Liver (tissue), 9 donors: ENCODE data around the gene WASF2. TPM values are rescaled to one million over a fixed set of nuclear protein-coding genes. Genes with fewer than 3 reads are reported as not detected.

Source experiments
- DNase-seq: peaks from one replicate; pipeline ENCODE4 v3.0.0-alpha.2; 2017; ENCODE audit warnings: low spot score
- H3K27ac ChIP-seq, 2 donors: one replicate each; pipeline ENCODE4 v1.7.0; 2013; ENCODE audit warnings: inconsistent platforms in 2 of 2, low read length in 2 of 2, control low read depth in 1 of 2, low read depth in 1 of 2, mild to moderate bottlenecking in 1 of 2
- H3K27me3 ChIP-seq, 4 donors: one replicate each; pipeline versions ENCODE4 v1.6.1 to v1.7.0; 2013; ENCODE audit warnings: low read length in 3 of 4, inconsistent platforms in 1 of 4, mild to moderate bottlenecking in 1 of 4, moderate library complexity in 1 of 4; ENCODE audit not compliant: control insufficient read depth in 4 of 4, insufficient read depth in 4 of 4
- H3K36me3 ChIP-seq, 4 donors: one replicate each; pipeline versions ENCODE4 v1.6.1 to v1.7.0; 2013; ENCODE audit warnings: low read length in 3 of 4, mild to moderate bottlenecking in 3 of 4, low read depth in 1 of 4, moderate library complexity in 1 of 4; ENCODE audit not compliant: control insufficient read depth in 4 of 4, insufficient read depth in 3 of 4
- H3K4me1 ChIP-seq, 4 donors: one replicate each; pipeline versions ENCODE4 v1.6.1 to v1.7.0; 2013; ENCODE audit warnings: low read length in 3 of 4, mild to moderate bottlenecking in 3 of 4, moderate library complexity in 1 of 4; ENCODE audit not compliant: control insufficient read depth in 4 of 4, insufficient read depth in 4 of 4
- H3K4me3 ChIP-seq, 3 donors: one replicate each; pipeline versions ENCODE4 v1.6.1 to v1.7.0; 2013; ENCODE audit warnings: low read length in 3 of 3, control low read depth in 1 of 3, low read depth in 1 of 3, mild to moderate bottlenecking in 1 of 3
- H3K9ac ChIP-seq, 2 donors: one replicate each; pipeline ENCODE4 v1.7.0; 2013; ENCODE audit warnings: low read length in 2 of 2, mild to moderate bottlenecking in 2 of 2, moderate library complexity in 2 of 2, control low read depth in 1 of 2, low read depth in 1 of 2
- H3K9me3 ChIP-seq, 4 donors: one replicate each; pipeline versions ENCODE4 v1.6.1 to v1.7.0; 2013; ENCODE audit warnings: low read length in 3 of 4; ENCODE audit not compliant: control insufficient read depth in 4 of 4
- EGR1 ChIP-seq, 2 donors: IDR thresholded peaks; 2 replicates each; pipeline ENCODE4 v1.6.1; 2016 to 2018; ENCODE audit warnings: antibody characterized with exemption in 2 of 2, low read depth in 2 of 2
- FOXA1 ChIP-seq: IDR thresholded peaks from 2 replicates; pipeline ENCODE4 v1.6.1; 2016; ENCODE audit warnings: antibody characterized with exemption
- FOXA2 ChIP-seq: IDR thresholded peaks from 2 replicates; pipeline ENCODE4 v1.6.1; 2016; ENCODE audit warnings: antibody characterized with exemption
- GABPA ChIP-seq, 2 donors: IDR thresholded peaks in 1 of 2; conservative IDR thresholded peaks in 1 of 2; 2 replicates each; pipeline ENCODE4 v1.6.1; 2016; ENCODE audit warnings: antibody characterized with exemption in 2 of 2, mild to moderate bottlenecking in 1 of 2, moderate library complexity in 1 of 2
- HNF4A ChIP-seq, 2 donors: conservative IDR thresholded peaks; 2 replicates each; pipeline ENCODE4 v1.6.1; 2016; ENCODE audit warnings: antibody characterized with exemption in 2 of 2, mild to moderate bottlenecking in 2 of 2
- HNF4G ChIP-seq: IDR thresholded peaks from 2 replicates; pipeline ENCODE4 v1.6.1; 2016; ENCODE audit warnings: antibody characterized with exemption
- JUND ChIP-seq, 2 donors: IDR thresholded peaks; 2 replicates each; pipeline ENCODE4 v1.6.1; 2016; ENCODE audit warnings: antibody characterized with exemption in 2 of 2
- NR2F2 ChIP-seq: IDR thresholded peaks from 2 replicates; pipeline ENCODE4 v1.6.1; 2016; ENCODE audit warnings: antibody characterized with exemption
- RAD21 ChIP-seq, 2 donors: IDR thresholded peaks; 2 replicates each; pipeline ENCODE4 v1.6.1; 2016; ENCODE audit warnings: antibody characterized with exemption in 2 of 2, mild to moderate bottlenecking in 2 of 2
- REST ChIP-seq: IDR thresholded peaks from 2 replicates; pipeline ENCODE4 v1.6.1; 2016; ENCODE audit warnings: antibody characterized with exemption, mild to moderate bottlenecking
- RXRA ChIP-seq, 2 donors: IDR thresholded peaks; 2 replicates each; pipeline ENCODE4 v1.6.1; 2017 to 2018; ENCODE audit warnings: antibody characterized with exemption in 2 of 2, mild to moderate bottlenecking in 1 of 2
- SP1 ChIP-seq: IDR thresholded peaks from 2 replicates; pipeline ENCODE4 v1.6.1; 2018; ENCODE audit warnings: antibody characterized with exemption, mild to moderate bottlenecking
- TAF1 ChIP-seq: conservative IDR thresholded peaks from 2 replicates; pipeline ENCODE4 v1.6.1; 2016; ENCODE audit warnings: antibody characterized with exemption, mild to moderate bottlenecking
- YY1 ChIP-seq: IDR thresholded peaks from 2 replicates; pipeline ENCODE4 v1.6.1; 2016; ENCODE audit warnings: antibody characterized with exemption, mild to moderate bottlenecking
- ZBTB33 ChIP-seq: IDR thresholded peaks from 2 replicates; pipeline ENCODE4 v1.6.1; 2016; ENCODE audit warnings: antibody characterized with exemption
- WGBS: extraction: QIAGEN DNeasy Blood & Tissue Kit; methylation state at CpG from one replicate; pipeline ENCODE4 v1.1.7; 2013; 5-methylcytosine and 5-hydroxymethylcytosine counted together
- polyA plus RNA-seq, 2 donors: library from polyadenylated mRNA; stranded (reverse) in 1 of 2; unstranded in 1 of 2; fragments of 200-250 nt in 1 of 2; fragments of >200 nt in 1 of 2; fragmentation: Nextera tagmentation in 1 of 2; extraction: Ambion mirVana in 1 of 2; gene quantifications; one replicate each; pipeline versions ENCODE4 v1.2.1 to v1.2.3, GENCODE V29; 2013 to 2015
- total RNA-seq, 2 donors: library from RNA; depleted of rRNA; stranded (reverse); fragments of >200 nt; gene quantifications; one replicate each; pipeline ENCODE4 v1.2.3, GENCODE V29; 2014
- TF ChIP-seq, protein P1 (sequence below): IDR thresholded peaks from 2 replicates; pipeline ENCODE4 v1.6.1; 2016; ENCODE audit warnings: antibody characterized with exemption
- TF ChIP-seq, protein P2 (sequence below): fragments of 150-350 bp; IDR thresholded peaks from 2 replicates; pipeline ENCODE4 v1.5.1; 2017; ENCODE audit warnings: improper control_type of control experiment, low read depth, low read length; ENCODE audit not compliant: missing input control
- TF ChIP-seq, protein P3 (sequence below): IDR thresholded peaks from 2 replicates; pipeline ENCODE4 v1.6.1; 2016; ENCODE audit warnings: antibody characterized with exemption
- donor health status: healthy.
- donor health status: healthy.
- donor health status: healthy.
- donor health status: healthy.
- donor health status: healthy.

Gene WASF2, protein sequence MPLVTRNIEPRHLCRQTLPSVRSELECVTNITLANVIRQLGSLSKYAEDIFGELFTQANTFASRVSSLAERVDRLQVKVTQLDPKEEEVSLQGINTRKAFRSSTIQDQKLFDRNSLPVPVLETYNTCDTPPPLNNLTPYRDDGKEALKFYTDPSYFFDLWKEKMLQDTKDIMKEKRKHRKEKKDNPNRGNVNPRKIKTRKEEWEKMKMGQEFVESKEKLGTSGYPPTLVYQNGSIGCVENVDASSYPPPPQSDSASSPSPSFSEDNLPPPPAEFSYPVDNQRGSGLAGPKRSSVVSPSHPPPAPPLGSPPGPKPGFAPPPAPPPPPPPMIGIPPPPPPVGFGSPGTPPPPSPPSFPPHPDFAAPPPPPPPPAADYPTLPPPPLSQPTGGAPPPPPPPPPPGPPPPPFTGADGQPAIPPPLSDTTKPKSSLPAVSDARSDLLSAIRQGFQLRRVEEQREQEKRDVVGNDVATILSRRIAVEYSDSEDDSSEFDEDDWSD
- 10 to 100 TPM; 15.1 to 37.7 TPM for total RNA-seq
- 10 to 100 TPM; 11.6 to 22.4 TPM for polyA plus RNA-seq

DNA sequence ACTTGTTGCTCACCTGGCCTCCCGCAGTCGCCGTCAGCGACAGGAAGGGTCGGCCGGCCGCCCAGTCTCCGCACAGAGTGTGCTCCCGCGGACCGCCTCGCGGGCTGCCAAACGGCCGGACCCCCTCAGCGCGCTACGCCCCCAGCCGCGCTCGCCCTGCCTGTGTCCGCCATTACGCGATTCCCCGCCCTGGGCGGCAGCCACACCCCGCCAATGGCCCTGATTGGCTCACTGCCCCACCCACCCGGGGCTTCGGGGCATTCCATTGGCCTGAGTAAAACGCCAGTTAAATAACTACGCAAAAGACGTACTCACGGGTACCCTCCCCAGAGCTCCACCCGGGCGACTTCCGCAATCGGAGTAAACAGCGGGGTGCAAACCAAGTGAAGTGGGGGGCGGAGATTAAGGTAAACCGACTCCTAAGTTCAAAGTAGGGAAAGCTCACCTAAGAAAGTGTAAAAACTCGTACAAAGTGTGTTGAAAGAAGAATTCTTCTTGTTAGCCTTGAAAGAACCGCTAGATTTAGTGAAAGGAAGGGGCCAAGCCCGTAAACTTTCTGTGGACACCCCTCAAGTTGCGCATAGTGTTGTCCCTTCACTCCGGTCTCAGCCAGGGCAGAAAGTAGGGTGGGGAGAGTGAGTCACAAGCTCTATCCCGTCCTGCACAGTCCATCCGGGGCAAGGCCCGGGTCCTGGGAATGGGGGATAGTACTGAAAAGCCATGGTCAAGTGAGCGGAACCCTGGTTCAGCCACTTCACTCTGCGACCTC lies at the start of gene WASF2:
Gene WASF2 (minus strand): TSS at position 195 of the 769 bp plus-strand sequence. CDS start 61,277 bp downstream, outside the sequence.
- peak within 1 kb of the TSS; percentile 93 to 98 (median 97) for H3K4me3 ChIP-seq
- DNase-seq: peak; percentile 95
- peaks cover 4 to 11% (median 8%) of the 10 kb centered on the region in 4 donors for H3K4me1 ChIP-seq
- H3K36me3 ChIP-seq: peaks cover 0 to 1% (median 0%) of the 10 kb centered on the region in 4 donors
- H3K9ac ChIP-seq: peak within 1 kb of the TSS; percentile 96 to 97
- H3K9me3 ChIP-seq: no peaks in the 10 kb centered on the region
- TF ChIP-seq TAF1 (peak; percentile 92), HNF4G (no peak), EGR1 (IDR thresholded peaks at IDR 0.05; ENCODE audit: low read depth in 2 of 2) (peak; percentile 91 to 96), FOXA2 (peak; percentile 15), YY1 (peak; percentile 98), SP1 (peak; percentile 88), JUND (IDR thresholded peaks at IDR 0.05) (peak; percentile 95 to 97), FOXA1 (no peak), NR2F2 (no peak), ZBTB33 (peak; percentile 80), RAD21 (IDR thresholded peaks at IDR 0.05) (peak; percentile 23 to 26), GABPA (IDR thresholded peaks at IDR 0.05 in 1 of 2, conservative IDR thresholded peaks at IDR 0.05 in 1 of 2) (peak in 1 of 2 donors; percentile 75), HNF4A (conservative IDR thresholded peaks at IDR 0.05) (peak in 1 of 2 donors; percentile 30), RXRA (IDR thresholded peaks at IDR 0.05) (peak; percentile 40 to 54), REST (peak; percentile 59)
- TF ChIP-seq, protein P1, sequence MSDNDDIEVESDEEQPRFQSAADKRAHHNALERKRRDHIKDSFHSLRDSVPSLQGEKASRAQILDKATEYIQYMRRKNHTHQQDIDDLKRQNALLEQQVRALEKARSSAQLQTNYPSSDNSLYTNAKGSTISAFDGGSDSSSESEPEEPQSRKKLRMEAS: peak; percentile 72
- TF ChIP-seq, protein P2, sequence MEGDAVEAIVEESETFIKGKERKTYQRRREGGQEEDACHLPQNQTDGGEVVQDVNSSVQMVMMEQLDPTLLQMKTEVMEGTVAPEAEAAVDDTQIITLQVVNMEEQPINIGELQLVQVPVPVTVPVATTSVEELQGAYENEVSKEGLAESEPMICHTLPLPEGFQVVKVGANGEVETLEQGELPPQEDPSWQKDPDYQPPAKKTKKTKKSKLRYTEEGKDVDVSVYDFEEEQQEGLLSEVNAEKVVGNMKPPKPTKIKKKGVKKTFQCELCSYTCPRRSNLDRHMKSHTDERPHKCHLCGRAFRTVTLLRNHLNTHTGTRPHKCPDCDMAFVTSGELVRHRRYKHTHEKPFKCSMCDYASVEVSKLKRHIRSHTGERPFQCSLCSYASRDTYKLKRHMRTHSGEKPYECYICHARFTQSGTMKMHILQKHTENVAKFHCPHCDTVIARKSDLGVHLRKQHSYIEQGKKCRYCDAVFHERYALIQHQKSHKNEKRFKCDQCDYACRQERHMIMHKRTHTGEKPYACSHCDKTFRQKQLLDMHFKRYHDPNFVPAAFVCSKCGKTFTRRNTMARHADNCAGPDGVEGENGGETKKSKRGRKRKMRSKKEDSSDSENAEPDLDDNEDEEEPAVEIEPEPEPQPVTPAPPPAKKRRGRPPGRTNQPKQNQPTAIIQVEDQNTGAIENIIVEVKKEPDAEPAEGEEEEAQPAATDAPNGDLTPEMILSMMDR: no peak
- TF ChIP-seq, protein P3, sequence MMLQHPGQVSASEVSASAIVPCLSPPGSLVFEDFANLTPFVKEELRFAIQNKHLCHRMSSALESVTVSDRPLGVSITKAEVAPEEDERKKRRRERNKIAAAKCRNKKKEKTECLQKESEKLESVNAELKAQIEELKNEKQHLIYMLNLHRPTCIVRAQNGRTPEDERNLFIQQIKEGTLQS: peak; percentile 66
- no peaks in the 10 kb centered on the region for H3K27me3 ChIP-seq
- WGBS: 1% methylated on average over 50 of the region's 50 CpGs
- peak within 1 kb of the TSS; percentile 90 to 98 for H3K27ac ChIP-seq
